Caco-2 (cell line): Measurements from ENCODE around the gene GHDC. TPM values are rescaled to one million over a fixed set of nuclear protein-coding genes. Genes with fewer than 3 reads are reported as not detected.
"Not testable (repeated sequence)": the region's sequence is repeated elsewhere in the genome, so short reads cannot be mapped to it uniquely, and the experiment has no call there.

Source experiments
- BruUV-seq: library from RNA; stranded (reverse); fragments of 400-500 nt; replicated peaks from 2 replicates; lab custom pipeline; 2021; lab: Mats Ljungman, UMichigan
- CTCF ChIA-PET: fragments of 300-600 bp; sonication (Branson Sonifier 250); formaldehyde crosslinking; loops from one replicate; lab custom pipeline; 2022; ENCODE audit warnings: antibody characterized with exemption; lab: Charles Lee
- POLR2A ChIA-PET: fragments of 300-600 bp; sonication (Branson Sonifier 250); formaldehyde crosslinking; loops from one replicate; lab custom pipeline; 2022; ENCODE audit warnings: antibody characterized with exemption; lab: Charles Lee
- DNase-seq, 2 experiments: peaks; one replicate each; pipeline versions ENCODE4 v3.0.0 to v3.0.0-alpha.2; 2020 to 2022
- H3K27me3 ChIP-seq: replicated peaks from 2 replicates; pipeline ENCODE4 v1.6.0; 2011; ENCODE audit warnings: low read length; ENCODE audit not compliant: control insufficient read depth, insufficient read depth
- H3K36me3 ChIP-seq: 2 replicates; pipeline ENCODE4 v1.5.1; 2011; ENCODE audit warnings: low read length; ENCODE audit not compliant: control insufficient read depth, insufficient read depth
- H3K4me1 ChIP-seq: fragments of 250-450 bp; sonication (Bioruptor Pico); 2 replicates; pipeline ENCODE4 v1.5.1; 2020; ENCODE audit warnings: mild to moderate bottlenecking
- H3K4me3 ChIP-seq: 2 replicates; pipeline ENCODE4 v1.5.1; 2011; ENCODE audit warnings: low read depth, mild to moderate bottlenecking, control low read depth, low read length
- H3K9me3 ChIP-seq: fragments of 250-450 bp; sonication (Bioruptor Pico); 2 replicates; pipeline ENCODE4 v1.5.1; 2020; ENCODE audit warnings: mild to moderate bottlenecking, moderate library complexity
- H3K27ac Mint-ChIP-seq: one replicate; pipeline ENCODE4 v1.8.0; 2022; ENCODE audit warnings: mixed read lengths; ENCODE audit not compliant: unreplicated experiment
- H3K27me3 Mint-ChIP-seq: one replicate; pipeline ENCODE4 v1.8.0; 2022; ENCODE audit warnings: mixed read lengths; ENCODE audit not compliant: insufficient read depth, unreplicated experiment
- H3K36me3 Mint-ChIP-seq: one replicate; pipeline ENCODE4 v1.8.0; 2022; ENCODE audit warnings: mild to moderate bottlenecking, mixed read lengths; ENCODE audit not compliant: insufficient read depth, unreplicated experiment
- H3K4me1 Mint-ChIP-seq: one replicate; pipeline ENCODE4 v1.8.0; 2022; ENCODE audit warnings: low read depth, mixed read lengths; ENCODE audit not compliant: unreplicated experiment
- H3K4me3 Mint-ChIP-seq: one replicate; pipeline ENCODE4 v1.8.0; 2022; ENCODE audit warnings: mild to moderate bottlenecking, moderate library complexity, mixed read lengths; ENCODE audit not compliant: unreplicated experiment
- H3K9me3 Mint-ChIP-seq: one replicate; pipeline ENCODE4 v1.8.0; 2022; ENCODE audit warnings: mixed read lengths; ENCODE audit not compliant: unreplicated experiment
- intact Hi-C: fragments of 100-400 bp; cut with micrococcal nuclease; formaldehyde crosslinking; loops from one replicate; pipeline ENCODE4 v1.10.0; 2022; ENCODE audit not compliant: unreplicated experiment
- total RNA-seq: library from RNA; stranded (reverse); gene quantifications from 2 replicates; pipeline ENCODE4 v1.2.3, GENCODE V29; 2022
- TF ChIP-seq, protein P1 (sequence below), 2 experiments: fragments of 200-600 bp in 1 of 2; IDR thresholded peaks; 1 replicate in 1 of 2; 2 replicates in 1 of 2; pipeline versions ENCODE4 v1.5.1 to v1.8.0; 2011 to 2022; ENCODE audit warnings: antibody characterized with exemption in 1 of 2, control low read depth in 1 of 2, inconsistent platforms in 1 of 2, low read depth in 1 of 2, low read length in 1 of 2, mild to moderate bottlenecking in 1 of 2, moderate library complexity in 1 of 2; ENCODE audit not compliant: insufficient read depth in 1 of 2, severe bottlenecking in 1 of 2, unreplicated experiment in 1 of 2

The GHDC gene
- total RNA-seq, 1 experiment from 2014 or later = 17.7 TPM

DNA sequence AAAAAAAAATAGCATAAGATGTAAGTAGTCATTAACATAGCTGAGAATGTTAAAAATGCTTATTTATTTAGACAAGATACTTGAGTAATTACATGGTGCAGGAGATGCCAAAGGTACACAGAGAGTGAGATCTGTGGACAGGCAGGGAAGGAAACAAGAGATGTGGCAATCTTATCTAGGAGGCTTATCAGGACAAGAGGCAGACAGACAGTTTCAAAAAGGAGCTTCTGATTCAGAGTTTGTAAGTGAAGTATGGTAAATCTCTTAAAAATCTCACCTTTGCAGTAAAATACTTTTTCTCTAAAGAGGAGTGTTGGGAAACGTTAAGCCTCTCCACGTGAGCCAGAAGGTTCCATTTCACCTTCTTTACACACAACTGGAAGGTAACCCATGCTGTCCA is 19.9 kb upstream of the GHDC start:
- H3K9me3 ChIP-seq = no peaks in the 10 kb centered on the region
- intact Hi-C loops = no loop called here
- no peak overlapping the region for H3K4me3 ChIP-seq
- H3K36me3 ChIP-seq = no peaks in the 10 kb centered on the region; the same call in 1 of the 2 replicates
- Mint-ChIP-seq H3K4me3 (no peak overlapping the region), H3K9me3 (no peaks in the 10 kb centered on the region), H3K4me1 (peaks cover 5% of the 10 kb centered on the region), H3K36me3 (peaks cover 25% of the 10 kb centered on the region), H3K27ac (peak overlapping the region; percentile 55), H3K27me3 (no peaks in the 10 kb centered on the region)
- peaks cover 15% of the 10 kb centered on the region for H3K4me1 ChIP-seq
- ChIA-PET POLR2A (interaction anchor here (0.5 to 0.6 kb wide), 3 partner anchors 20 to 94 kb away, joined by 4 read pairs; partner anchors contain the start of gene GHDC), CTCF (interaction anchor here (0.6 to 3.8 kb wide), 2 partner anchors 8 to 30 kb away, joined by 4 to 19 read pairs; no protein-coding TSS in a partner anchor)
- peak in 1 of 2 experiments; percentile 20 for DNase-seq
- no TSS peak for BruUV-seq
- no peaks in the 10 kb centered on the region for H3K27me3 ChIP-seq
- TF ChIP-seq, protein P1, sequence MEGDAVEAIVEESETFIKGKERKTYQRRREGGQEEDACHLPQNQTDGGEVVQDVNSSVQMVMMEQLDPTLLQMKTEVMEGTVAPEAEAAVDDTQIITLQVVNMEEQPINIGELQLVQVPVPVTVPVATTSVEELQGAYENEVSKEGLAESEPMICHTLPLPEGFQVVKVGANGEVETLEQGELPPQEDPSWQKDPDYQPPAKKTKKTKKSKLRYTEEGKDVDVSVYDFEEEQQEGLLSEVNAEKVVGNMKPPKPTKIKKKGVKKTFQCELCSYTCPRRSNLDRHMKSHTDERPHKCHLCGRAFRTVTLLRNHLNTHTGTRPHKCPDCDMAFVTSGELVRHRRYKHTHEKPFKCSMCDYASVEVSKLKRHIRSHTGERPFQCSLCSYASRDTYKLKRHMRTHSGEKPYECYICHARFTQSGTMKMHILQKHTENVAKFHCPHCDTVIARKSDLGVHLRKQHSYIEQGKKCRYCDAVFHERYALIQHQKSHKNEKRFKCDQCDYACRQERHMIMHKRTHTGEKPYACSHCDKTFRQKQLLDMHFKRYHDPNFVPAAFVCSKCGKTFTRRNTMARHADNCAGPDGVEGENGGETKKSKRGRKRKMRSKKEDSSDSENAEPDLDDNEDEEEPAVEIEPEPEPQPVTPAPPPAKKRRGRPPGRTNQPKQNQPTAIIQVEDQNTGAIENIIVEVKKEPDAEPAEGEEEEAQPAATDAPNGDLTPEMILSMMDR (IDR thresholded peaks at IDR 0.05; ENCODE audit: insufficient read depth in 1 of 2, low read depth in 1 of 2, low read length in 1 of 2, severe bottlenecking in 1 of 2, unreplicated experiment in 1 of 2) = no peak

DNA sequence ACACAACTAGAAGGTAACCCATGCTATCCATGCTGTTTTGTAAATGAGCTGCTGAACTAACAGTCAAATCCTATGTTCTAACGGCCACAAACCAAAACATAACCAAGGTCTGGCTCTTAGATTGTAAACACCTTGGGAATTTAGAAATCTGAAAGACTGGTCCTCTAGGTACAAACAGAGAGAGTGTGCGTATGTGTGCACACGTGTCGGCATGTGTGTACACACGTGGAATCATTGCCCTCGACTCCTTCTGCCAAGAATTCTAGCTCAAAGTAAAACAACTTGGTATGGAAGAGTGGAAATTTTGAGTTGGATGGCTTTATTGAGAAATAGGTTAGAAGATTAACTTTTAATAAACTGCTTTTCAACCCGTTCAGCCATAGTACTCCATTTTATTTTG is 18.1 kb upstream of the GHDC start:
- peaks cover 5% of the 10 kb centered on the region for H3K4me1 Mint-ChIP-seq
- ChIA-PET CTCF (interaction anchor here (3.8 kb wide), 1 partner anchor 10 kb away, joined by 19 read pairs; no protein-coding TSS in a partner anchor), POLR2A (no interaction called here)
- Histone ChIP-seq H3K4me1 (peaks cover 15% of the 10 kb centered on the region), H3K9me3 (no peaks in the 10 kb centered on the region), H3K4me3 (no peak overlapping the region), H3K36me3 (no peaks in the 10 kb centered on the region; the same call in 1 of the 2 replicates), H3K27me3 (no peaks in the 10 kb centered on the region)
- TF ChIP-seq, protein P1 (IDR thresholded peaks at IDR 0.05; ENCODE audit: insufficient read depth in 1 of 2, low read depth in 1 of 2, low read length in 1 of 2, severe bottlenecking in 1 of 2, unreplicated experiment in 1 of 2) = no peak
- no peaks in the 10 kb centered on the region for H3K27me3 Mint-ChIP-seq
- intact Hi-C loops = no loop called here
- H3K27ac Mint-ChIP-seq = no peak overlapping the region
- H3K36me3 Mint-ChIP-seq = peaks cover 30% of the 10 kb centered on the region
- BruUV-seq = no TSS peak
- H3K9me3 Mint-ChIP-seq = no peaks in the 10 kb centered on the region
- no peak overlapping the region for H3K4me3 Mint-ChIP-seq
- no peak for DNase-seq

DNA sequence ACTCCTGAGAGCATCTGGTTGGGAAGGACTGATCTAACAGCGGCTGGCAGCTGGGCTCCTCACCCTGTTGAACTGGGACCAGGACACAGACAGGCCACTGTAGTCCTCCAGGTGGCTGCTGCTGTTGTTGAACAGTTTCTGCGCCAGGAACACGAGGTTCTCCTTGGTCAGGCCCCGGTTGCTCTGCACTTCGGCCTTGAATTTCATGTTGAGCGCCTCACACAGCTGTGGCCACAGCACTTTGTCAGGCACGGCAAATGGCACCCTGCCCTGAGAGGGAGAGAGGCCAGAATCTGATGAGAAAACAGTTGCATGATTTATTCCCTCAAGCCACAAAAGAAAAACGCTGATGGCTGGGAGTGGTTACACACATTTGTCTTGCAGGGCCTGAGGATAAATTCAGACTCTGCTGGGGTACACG is 17.6 kb upstream of the GHDC start:
- H3K4me3 Mint-ChIP-seq, intact Hi-C loops, H3K36me3 ChIP-seq, DNase-seq, BruUV-seq, H3K9me3 Mint-ChIP-seq, H3K27me3 Mint-ChIP-seq, H3K4me3 ChIP-seq, H3K27ac Mint-ChIP-seq, H3K27me3 ChIP-seq, H3K4me1 Mint-ChIP-seq, H3K9me3 ChIP-seq, POLR2A ChIA-PET: not testable (repeated sequence)
- H3K36me3 Mint-ChIP-seq = peaks cover 26% of the 10 kb centered on the region
- H3K4me1 ChIP-seq = peaks cover 15% of the 10 kb centered on the region
- CTCF ChIA-PET = interaction anchor here (3.8 kb wide), 1 partner anchor 11 kb away, joined by 19 read pairs; no protein-coding TSS in a partner anchor
